ENCODE data around the gene ZBTB24.

The ZBTB24 gene

DNA sequence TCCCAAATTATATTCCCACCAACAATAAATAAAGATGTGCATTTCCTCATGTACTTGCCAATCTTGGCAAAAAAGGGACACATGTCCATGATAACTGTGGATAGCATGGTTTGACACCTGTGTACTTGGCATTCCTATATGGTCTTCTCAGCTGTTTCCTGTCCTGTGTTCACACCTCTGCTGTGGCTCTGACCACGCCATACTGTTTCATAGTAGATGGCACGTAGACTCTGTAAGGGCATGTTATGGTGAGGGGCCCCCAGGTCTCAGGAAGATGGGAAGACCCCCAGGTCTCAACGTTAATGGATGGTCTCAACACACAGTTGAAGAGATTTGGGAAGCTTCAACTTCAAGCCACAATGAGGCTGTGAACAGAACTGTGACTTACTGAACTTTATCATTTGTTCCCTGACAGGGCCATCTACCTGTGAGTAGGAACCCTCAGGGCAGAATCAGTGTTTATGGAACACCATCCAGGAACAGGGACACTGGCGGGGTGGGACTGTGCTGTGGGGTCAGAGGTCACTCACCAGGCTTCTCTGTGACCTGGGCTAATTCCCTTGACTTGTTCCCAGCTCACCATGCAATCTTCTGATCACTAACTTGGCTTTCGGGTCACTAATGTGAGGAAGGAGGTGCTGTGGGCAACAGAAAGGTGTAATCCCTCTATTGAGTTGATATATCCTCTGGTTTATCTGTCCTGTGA, 11.8 kb downstream of the ZBTB24 start:
- no peak overlapping the region for H3K4me3 ChIP-seq (ENCODE audit: low read depth, low read length)
- DNase-seq (ENCODE audit: low read depth), result no peak
- no peak for TF ChIP-seq POLR2A (IDR thresholded peaks at IDR 0.05; ENCODE audit: extremely low read depth, insufficient read length)
- no peak for TF ChIP-seq MYC (IDR thresholded peaks at IDR 0.05; ENCODE audit: low read depth, low read length)
- no peak for TF ChIP-seq MAX (IDR thresholded peaks at IDR 0.05; ENCODE audit: low read depth, low read length)
- TF ChIP-seq CTCF (IDR thresholded peaks at IDR 0.05; ENCODE audit: low read depth, low read length), result no peak

DNA sequence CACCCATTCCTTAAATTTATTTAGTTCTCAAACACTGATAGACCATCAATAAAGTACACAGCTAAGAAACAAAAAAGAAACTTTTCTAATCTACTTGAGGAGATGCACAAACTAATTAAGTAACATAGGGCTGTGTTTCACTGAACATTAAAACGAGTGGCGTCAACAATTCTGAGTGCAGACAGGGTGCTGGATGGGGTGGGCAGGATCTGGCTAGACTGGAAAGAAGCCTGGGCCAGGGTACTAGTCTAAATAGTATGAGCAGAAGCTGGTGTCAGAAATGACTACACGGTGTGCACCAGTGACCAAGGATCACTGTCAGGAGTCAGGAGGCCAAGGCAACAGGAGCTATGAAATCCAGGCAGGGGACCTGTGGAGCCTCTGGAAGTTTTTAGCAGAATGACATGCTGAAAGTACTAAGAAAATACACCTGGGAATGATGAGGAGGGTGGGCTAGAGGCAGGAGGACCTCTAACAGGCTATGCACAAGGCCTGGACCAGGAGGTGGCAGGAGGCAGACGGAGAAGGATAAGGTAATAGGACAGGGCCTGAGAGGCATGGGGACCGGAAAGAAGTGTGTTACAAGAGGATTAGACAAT, 13.3 kb downstream of the ZBTB24 start:
- no peak for DNase-seq (ENCODE audit: low read depth)
- no peak overlapping the region for H3K4me3 ChIP-seq (ENCODE audit: low read depth, low read length)
- TF ChIP-seq MAX (IDR thresholded peaks at IDR 0.05; ENCODE audit: low read depth, low read length) (no peak), POLR2A (IDR thresholded peaks at IDR 0.05; ENCODE audit: extremely low read depth, insufficient read length) (no peak), MYC (IDR thresholded peaks at IDR 0.05; ENCODE audit: low read depth, low read length) (no peak), CTCF (IDR thresholded peaks at IDR 0.05; ENCODE audit: low read depth, low read length) (no peak)

DNA sequence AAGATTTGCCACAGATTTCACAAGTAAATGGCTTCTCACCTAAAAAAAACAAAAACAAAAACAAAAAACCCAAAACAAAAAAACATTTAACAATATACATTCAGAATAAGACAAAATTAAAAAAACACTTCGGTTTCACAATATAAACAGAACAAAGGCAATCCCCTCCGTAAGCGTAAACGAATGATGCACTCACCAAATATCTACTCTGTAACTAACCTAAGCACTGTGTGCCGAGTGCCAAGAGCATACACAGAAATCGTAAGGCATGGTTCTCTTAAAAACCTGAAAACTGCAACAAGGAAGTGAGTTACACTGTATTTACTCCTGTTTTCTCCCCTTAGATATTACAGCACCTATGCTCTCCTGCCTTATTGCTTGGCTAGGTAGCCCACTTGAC, 15.3 kb downstream of the ZBTB24 start:
- no peak overlapping the region for H3K4me3 ChIP-seq (ENCODE audit: low read depth, low read length)
- TF ChIP-seq MYC (IDR thresholded peaks at IDR 0.05; ENCODE audit: low read depth, low read length) (no peak), POLR2A (IDR thresholded peaks at IDR 0.05; ENCODE audit: extremely low read depth, insufficient read length) (no peak), MAX (IDR thresholded peaks at IDR 0.05; ENCODE audit: low read depth, low read length) (no peak), CTCF (IDR thresholded peaks at IDR 0.05; ENCODE audit: low read depth, low read length) (no peak)
- DNase-seq (ENCODE audit: low read depth), result no peak

DNA sequence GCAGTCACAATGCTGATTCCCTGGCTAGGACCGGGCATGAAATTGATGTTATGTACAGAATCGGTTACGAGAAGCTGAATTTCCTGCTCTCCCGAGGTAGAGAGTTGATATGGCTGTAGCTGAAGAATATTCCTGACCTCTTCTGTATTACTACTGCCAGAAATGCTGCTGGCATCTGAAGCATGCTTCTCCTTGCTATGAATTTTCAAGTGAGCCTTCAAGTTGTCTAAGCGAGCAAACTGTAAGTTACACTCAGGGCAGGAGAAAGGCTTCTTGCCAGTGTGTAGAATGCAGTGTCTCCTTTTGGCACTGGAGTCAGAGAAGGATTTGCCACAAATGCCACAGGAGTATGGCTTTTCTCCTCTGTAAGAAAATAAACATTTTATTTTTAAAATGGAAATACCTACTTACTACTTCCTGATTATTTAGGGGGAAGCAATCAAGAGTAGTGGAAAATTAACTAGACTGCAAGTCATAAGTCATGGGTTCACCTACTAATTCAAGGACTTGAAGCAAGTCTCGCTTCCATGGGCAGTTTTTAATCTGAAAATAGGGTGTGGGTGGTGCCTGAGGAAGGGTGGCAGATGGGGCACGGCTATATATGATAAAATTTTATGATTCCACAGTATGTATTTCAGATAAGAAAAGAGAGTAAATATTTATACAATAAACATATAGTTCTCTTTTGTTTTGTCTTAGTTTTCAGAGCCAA, 16.7 kb downstream of the ZBTB24 start:
- no peak overlapping the region for H3K4me3 ChIP-seq (ENCODE audit: low read depth, low read length)
- no peak for DNase-seq (ENCODE audit: low read depth)
- TF ChIP-seq MAX (IDR thresholded peaks at IDR 0.05; ENCODE audit: low read depth, low read length) (no peak), MYC (IDR thresholded peaks at IDR 0.05; ENCODE audit: low read depth, low read length) (no peak), POLR2A (IDR thresholded peaks at IDR 0.05; ENCODE audit: extremely low read depth, insufficient read length) (no peak), CTCF (IDR thresholded peaks at IDR 0.05; ENCODE audit: low read depth, low read length) (no peak)

GRCh38 chr6:109465772-109466171, 17.2 kb downstream of the ZBTB24 start:
- H3K4me3 ChIP-seq (ENCODE audit: low read depth, low read length), result no peak overlapping the region
- no peak for DNase-seq (ENCODE audit: low read depth)
- TF ChIP-seq MYC (IDR thresholded peaks at IDR 0.05; ENCODE audit: low read depth, low read length) (no peak), CTCF (IDR thresholded peaks at IDR 0.05; ENCODE audit: low read depth, low read length) (no peak), POLR2A (IDR thresholded peaks at IDR 0.05; ENCODE audit: extremely low read depth, insufficient read length) (no peak), MAX (IDR thresholded peaks at IDR 0.05; ENCODE audit: low read depth, low read length) (no peak)
